GM12878 (cell line): Measurements from ENCODE around the gene ANKRD31. TPM values are rescaled to one million over a fixed set of nuclear protein-coding genes. Genes with fewer than 3 reads are reported as not detected.

Experiments
- ATAC-seq: fragments of 200-7000 bp; cut with Tn5 transposase; 3 replicates; pipeline ENCODE4 v1.9.1; 2020; ENCODE audit warnings: mild to moderate bottlenecking, moderate library complexity
- BruUV-seq: library from RNA; stranded (reverse); fragments of 400-500 nt; replicated peaks from 2 replicates; lab custom pipeline; 2021; lab: Mats Ljungman, UMichigan
- CTCF ChIA-PET: fragments of 300-600 bp; sonication (Branson Sonifier 250); formaldehyde crosslinking; extraction: SDS; loops from one replicate; lab custom pipeline; 2021; ENCODE audit warnings: inconsistent platforms; lab: Yijun Ruan, JAX
- POLR2A ChIA-PET: fragments of 350-600 bp; formaldehyde crosslinking; extraction: SDS; loops from one replicate; lab custom pipeline; 2021; ENCODE audit warnings: inconsistent platforms; lab: Charles Lee
- RAD21 ChIA-PET: fragments of 300-600 bp; sonication (Branson Sonifier 250); formaldehyde crosslinking; loops from one replicate; lab custom pipeline; 2023; ENCODE audit warnings: antibody characterized with exemption; ENCODE audit not compliant: unreplicated experiment; lab: Charles Lee
- SMC1A ChIA-PET: fragments of 300-600 bp; sonication (Branson Sonifier 250); formaldehyde crosslinking; loops from one replicate; lab custom pipeline; 2023; ENCODE audit not compliant: unreplicated experiment, uncharacterized antibody; lab: Charles Lee
- DNase-seq: peaks from one replicate; pipeline ENCODE4 v3.0.0-alpha.2; 2011; ENCODE audit warnings: low read depth, low spot score
- FAIRE-seq: peaks from 3 replicates; lab custom pipeline; 2011; peaks lifted over from hg19 to GRCh38; lab: Jason Lieb, UNC
- H2AFZ ChIP-seq: 2 replicates; pipeline ENCODE4 v1.6.0; 2011; ENCODE audit warnings: low read depth, low read length, control low read depth; ENCODE audit not compliant: control insufficient read depth
- H3K27ac ChIP-seq: 2 replicates; pipeline ENCODE4 v1.5.1; 2011; ENCODE audit warnings: control low read depth; ENCODE audit not compliant: control insufficient read depth, insufficient read depth
- H3K27me3 ChIP-seq, 2 experiments: replicated peaks in 1 of 2; 2 replicates each; pipeline versions ENCODE4 v1.6.0 to v1.6.1; 2011; ENCODE audit warnings: low read length in 1 of 2; ENCODE audit not compliant: control insufficient read depth in 2 of 2, insufficient read depth in 2 of 2
- H3K36me3 ChIP-seq, 2 experiments: 2 replicates each; pipeline ENCODE4 v1.5.1; 2011; ENCODE audit warnings: low read length in 1 of 2; ENCODE audit not compliant: control insufficient read depth in 2 of 2, insufficient read depth in 2 of 2
- H3K4me1 ChIP-seq: 2 replicates; pipeline ENCODE4 v1.6.1; 2011; ENCODE audit warnings: mild to moderate bottlenecking, low read length, moderate library complexity, mixed read lengths; ENCODE audit not compliant: control insufficient read depth, insufficient read depth
- H3K4me2 ChIP-seq: 2 replicates; pipeline ENCODE4 v1.6.0; 2011; ENCODE audit warnings: control low read depth; ENCODE audit not compliant: control insufficient read depth, insufficient read depth
- H3K4me3 ChIP-seq: fragments of 200-600 bp; sonication (generic); 2 replicates; pipeline ENCODE4 v1.5.1; 2016
- H3K79me2 ChIP-seq: 2 replicates; pipeline ENCODE4 v1.6.0; 2011; ENCODE audit warnings: low read length; ENCODE audit not compliant: control insufficient read depth, insufficient read depth
- H3K9ac ChIP-seq: 2 replicates; pipeline ENCODE4 v1.8.0; 2011; ENCODE audit warnings: low read length, control low read depth, mixed read lengths; ENCODE audit not compliant: control insufficient read depth, insufficient read depth
- H3K9me3 ChIP-seq: replicated peaks from 3 replicates; pipeline ENCODE4 v1.5.1; 2011; ENCODE audit warnings: mild to moderate bottlenecking, low read length; ENCODE audit not compliant: control insufficient read depth, insufficient read depth
- H4K20me1 ChIP-seq: 2 replicates; pipeline ENCODE4 v1.6.0; 2011; ENCODE audit not compliant: control insufficient read depth, insufficient read depth
- ASH2L ChIP-seq: fragments of 300-600, 200-600 bp; sonication (generic); IDR thresholded peaks from 2 replicates; pipeline ENCODE4 v1.6.1; 2017; ENCODE audit warnings: low read depth, mild to moderate bottlenecking, borderline replicate concordance
- BCL11A ChIP-seq: IDR thresholded peaks from 2 replicates; pipeline ENCODE4 v1.6.1; 2011; ENCODE audit warnings: low read depth, low read length
- PKNOX1 ChIP-seq: fragments of 450-650 bp; IDR thresholded peaks from 2 replicates; pipeline ENCODE4 v1.6.1; 2016; ENCODE audit warnings: mild to moderate bottlenecking
- WGBS: methylation state at CpG from one replicate; pipeline ENCODE4 v1.1.6; 2016; ENCODE audit warnings: low lambda C conversion rate; ENCODE audit not compliant: insufficient replicate concordance, insufficient coverage; ENCODE audit errors: missing lambda C conversion rate; 5-methylcytosine and 5-hydroxymethylcytosine counted together
- in situ Hi-C: fragments of 300-500 bp; cut with MboI; formaldehyde crosslinking; loops from 9 replicates; pipeline ENCODE4 v1.14.3; 2018; ENCODE audit warnings: mixed read lengths
- intact Hi-C: fragments of 100-400 bp; cut with micrococcal nuclease; formaldehyde crosslinking; loops from one replicate; pipeline ENCODE4 v1.14.2; 2022; ENCODE audit not compliant: unreplicated experiment
- polyA plus RNA-seq, 11 experiments: library from polyadenylated mRNA; depleted of rRNA in 4 of 11; unstranded in 6 of 11; stranded (reverse) in 5 of 11; fragments of >200 nt; fragmentation: Nextera tagmentation in 4 of 11; fragmentation: Illumina TruSeq in 1 of 11; extraction: Ambion mirVana in 4 of 11; extraction: Trizol in 1 of 11; gene quantifications; 1 replicate in 1 of 11; 2 replicates in 10 of 11; pipeline versions ENCODE4 v1.2.1 to v1.2.3, GENCODE V29; 2011 to 2016; ENCODE audit warnings: inconsistent platforms in 2 of 11, missing spikeins in 2 of 11, low read depth in 1 of 11
- total RNA-seq, 4 experiments: library from RNA; depleted of rRNA in 3 of 4; stranded (reverse); fragments of >200 nt in 3 of 4; fragmentation: Illumina TruSeq in 1 of 4; extraction: Trizol in 1 of 4; gene quantifications; 2 replicates each; pipeline versions ENCODE4 v1.2.1 to v1.2.3, GENCODE V29; 2013 to 2021
- TF ChIP-seq, protein P1 (sequence below): IDR thresholded peaks from 2 replicates; pipeline ENCODE4 v1.6.1; 2011; ENCODE audit warnings: low read depth, mild to moderate bottlenecking, low read length, moderate library complexity, borderline replicate concordance; ENCODE audit errors: extremely low read depth

Gene ANKRD31
- total and polyA plus RNA-seq, 10 of the 15 experiments (the other 5 are each of a cell fraction or from before 2014, with no cell fraction given) = under 0.01 to 0.10 (median 0.04) TPM; not detected in 3

DNA sequence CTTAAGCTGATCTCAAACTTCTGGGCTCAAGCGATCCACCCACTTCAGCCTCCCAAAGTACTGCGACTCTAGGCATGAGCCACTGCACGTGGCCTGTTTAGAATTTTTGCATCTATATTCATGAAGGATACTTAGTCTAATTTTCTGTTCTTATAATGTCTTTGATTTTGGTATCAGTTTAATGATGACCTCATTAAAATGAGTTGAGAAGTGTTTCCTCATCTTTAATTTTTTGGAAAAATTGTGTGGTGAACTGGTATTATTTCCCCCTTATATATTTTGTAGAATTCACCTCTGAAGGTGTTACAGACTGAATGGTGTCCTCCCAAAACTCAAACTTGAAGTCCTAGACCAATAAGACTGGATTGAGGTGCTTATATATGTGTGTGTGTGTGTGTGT is 46.5 kb downstream of the ANKRD31 start:
- Histone ChIP-seq H3K9me3 (no peaks in the 10 kb centered on the region), H3K27me3 (peaks cover 0 to 4% of the 10 kb centered on the region in 2 experiments; a peak in 1 of 4 replicates), H3K79me2 (no peaks in the 10 kb centered on the region), H2AFZ (no peak overlapping the region), H3K4me2 (no peak overlapping the region), H3K4me1 (no peaks in the 10 kb centered on the region), H4K20me1 (no peaks in the 10 kb centered on the region), H3K27ac (no peak overlapping the region), H3K36me3 (no peaks in the 10 kb centered on the region), H3K9ac (no peak overlapping the region), H3K4me3 (no peak overlapping the region)
- no peak for TF ChIP-seq ASH2L
- ChIA-PET CTCF (no interaction called here), RAD21 (no interaction called here), SMC1A (no interaction called here), POLR2A (no interaction called here)
- in situ Hi-C loops (no loop called here), intact Hi-C loops (no loop called here)
- no peak for DNase-seq
- ATAC-seq = no peak
- no peak for FAIRE-seq
- no TSS peak for BruUV-seq
- 50% methylated on average over 3 of the region's 3 CpGs for WGBS

DNA sequence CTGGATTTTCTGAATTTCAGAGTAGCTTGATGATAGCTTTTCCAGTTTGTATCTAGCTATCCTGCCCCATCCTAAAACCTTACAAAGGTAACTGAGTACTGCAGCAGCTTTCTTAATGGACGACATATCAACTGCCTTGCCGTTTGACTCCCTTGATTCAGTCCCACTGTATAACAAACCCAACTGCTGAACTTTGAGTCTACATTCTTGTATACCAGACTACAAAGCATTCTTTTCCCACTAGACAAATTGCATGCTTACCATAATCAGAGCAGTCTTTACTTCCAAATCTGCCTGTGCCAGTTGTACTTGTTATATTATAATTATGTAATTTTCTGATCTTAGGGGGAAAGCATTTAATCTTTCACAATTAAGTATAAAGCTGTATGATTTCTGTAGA is 47.3 kb downstream of the ANKRD31 start:
- Histone ChIP-seq H3K36me3 (no peaks in the 10 kb centered on the region), H3K4me1 (no peaks in the 10 kb centered on the region), H3K9me3 (no peaks in the 10 kb centered on the region), H3K27ac (no peak overlapping the region), H3K79me2 (no peaks in the 10 kb centered on the region), H2AFZ (no peak overlapping the region), H3K27me3 (peaks cover 0 to 4% of the 10 kb centered on the region in 2 experiments; a peak in 1 of 4 replicates), H4K20me1 (no peaks in the 10 kb centered on the region), H3K4me2 (no peak overlapping the region), H3K9ac (no peak overlapping the region), H3K4me3 (no peak overlapping the region)
- ChIA-PET CTCF (no interaction called here), RAD21 (no interaction called here), POLR2A (no interaction called here), SMC1A (interaction anchor here (0.6 kb wide), 1 partner anchor 268 kb away, joined by 3 read pairs; no protein-coding TSS in a partner anchor)
- TF ChIP-seq, protein P1, sequence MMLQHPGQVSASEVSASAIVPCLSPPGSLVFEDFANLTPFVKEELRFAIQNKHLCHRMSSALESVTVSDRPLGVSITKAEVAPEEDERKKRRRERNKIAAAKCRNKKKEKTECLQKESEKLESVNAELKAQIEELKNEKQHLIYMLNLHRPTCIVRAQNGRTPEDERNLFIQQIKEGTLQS = no peak
- TF ChIP-seq BCL11A (no peak), PKNOX1 (no peak)
- ATAC-seq (no peak), FAIRE-seq (no peak), DNase-seq (no peak)
- no TSS peak for BruUV-seq
- WGBS = 38% methylated on average over 2 of the region's 2 CpGs
- intact Hi-C loops = no loop called here
- in situ Hi-C loops = no loop called here
